Progenitor cell of endocrine pancreas (in vitro differentiated cells): Measurements from ENCODE around the gene AFAP1L1. TPM values are rescaled to one million over a fixed set of nuclear protein-coding genes. Genes with fewer than 3 reads are reported as not detected.

Experiments
- DNase-seq: peaks from one replicate; pipeline ENCODE4 v3.0.0; 2021; ENCODE audit warnings: low spot score; ENCODE audit not compliant: unreplicated experiment
- H3K27ac Mint-ChIP-seq: 2 replicates; pipeline ENCODE4 v1.8.0; 2021; ENCODE audit warnings: mild to moderate bottlenecking, moderate library complexity, mixed read lengths
- H3K27me3 Mint-ChIP-seq: 2 replicates; pipeline ENCODE4 v1.8.0; 2021; ENCODE audit warnings: mixed read lengths
- H3K36me3 Mint-ChIP-seq: 2 replicates; pipeline ENCODE4 v1.8.0; 2022; ENCODE audit warnings: mixed read lengths; ENCODE audit not compliant: insufficient read depth
- H3K4me1 Mint-ChIP-seq: 2 replicates; pipeline ENCODE4 v1.8.0; 2021; ENCODE audit warnings: low read depth, mixed read lengths
- H3K4me3 Mint-ChIP-seq: 2 replicates; pipeline ENCODE4 v1.8.0; 2021; ENCODE audit warnings: low read depth, mild to moderate bottlenecking, moderate library complexity, mixed read lengths
- H3K9me3 Mint-ChIP-seq: 2 replicates; pipeline ENCODE4 v1.8.0; 2021; ENCODE audit warnings: low read depth, mixed read lengths
- total RNA-seq: library from RNA; stranded (reverse); gene quantifications from 2 replicates; pipeline ENCODE4 v1.2.1, GENCODE V29; 2021
- TF ChIP-seq, protein P1 (sequence below): fragments of 200-600 bp; sonication (generic); IDR thresholded peaks from one replicate; pipeline ENCODE4 v1.5.0; 2021; ENCODE audit warnings: antibody characterized with exemption, mild to moderate bottlenecking; ENCODE audit not compliant: unreplicated experiment

Gene AFAP1L1
- total RNA-seq, 1 donor from 2014 or later, result 0.69 TPM

DNA sequence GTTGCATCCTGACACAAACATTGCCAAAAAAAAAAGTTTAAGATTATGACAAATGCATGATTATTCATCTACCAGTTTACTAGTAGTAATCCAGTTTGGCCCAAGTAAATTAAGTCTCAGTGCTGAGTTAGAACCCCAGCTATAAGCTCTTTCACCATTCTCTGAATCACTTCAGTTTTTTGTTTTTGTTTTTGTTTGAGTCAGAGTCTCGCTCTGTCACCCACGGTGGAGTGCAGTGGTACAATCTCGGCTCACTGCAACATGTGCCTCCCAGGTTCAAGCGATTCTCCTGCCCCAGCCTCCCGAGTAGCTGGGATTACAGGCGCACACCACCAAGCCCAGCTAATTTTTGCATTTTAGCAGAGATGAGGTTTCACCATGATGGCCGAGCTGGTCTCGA, 84.7 kb downstream of the AFAP1L1 start:
- Mint-ChIP-seq H3K4me1 (peaks cover 6% of the 10 kb centered on the region), H3K27ac (no peak overlapping the region), H3K9me3 (no peaks in the 10 kb centered on the region)

DNA sequence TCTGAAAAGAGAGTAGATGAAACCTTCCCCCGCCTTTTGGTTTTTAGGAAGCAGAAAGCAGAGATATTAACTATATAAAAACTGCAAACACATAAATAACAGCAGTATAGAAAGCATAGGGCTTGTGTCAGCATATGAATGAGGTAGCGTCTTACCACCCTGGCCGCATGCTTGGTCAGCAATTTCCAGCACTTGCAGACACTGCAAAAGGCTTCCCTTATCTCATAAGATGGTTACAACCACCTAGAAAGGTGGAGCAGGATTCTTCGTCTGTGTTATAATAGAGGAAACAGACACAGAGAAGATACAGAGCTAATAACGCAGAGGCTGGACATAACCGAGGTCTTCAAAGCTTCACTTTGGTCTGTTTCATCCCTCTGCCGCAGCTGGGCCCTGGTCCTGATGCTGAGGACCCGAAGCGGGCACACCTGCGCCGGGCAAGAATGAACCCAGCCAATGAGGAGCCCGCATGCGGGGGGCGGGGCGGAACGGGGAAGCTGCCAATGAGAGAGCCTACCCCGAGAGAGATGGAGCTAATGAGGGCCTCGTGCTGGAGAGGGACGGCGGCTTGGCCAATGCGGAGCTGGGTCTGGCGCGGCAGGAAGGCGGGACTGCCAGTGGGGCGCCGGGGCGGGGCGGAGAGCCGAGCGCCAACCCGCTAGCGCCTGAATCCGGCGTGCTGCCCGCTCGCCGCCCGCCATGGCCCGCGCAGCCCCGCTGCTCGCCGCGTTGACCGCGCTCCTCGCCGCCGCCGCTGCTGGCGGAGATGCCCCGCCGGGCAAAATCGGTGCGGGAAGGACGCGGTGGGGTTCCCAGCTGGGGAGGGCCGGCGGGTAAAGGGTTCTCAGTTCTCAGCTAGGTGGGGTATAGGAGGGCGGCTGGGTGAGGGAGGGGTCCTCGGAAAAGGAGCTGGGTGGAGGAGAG, 86.0 kb downstream of the AFAP1L1 start, which contains the start of gene PCYOX1L:
TSS of gene PCYOX1L (plus strand) at position 677 of the 924 bp plus-strand sequence. CDS start at position 700, 23 bp downstream.
- peaks cover 10% of the 10 kb centered on the region for H3K36me3 Mint-ChIP-seq
- peak; percentile 81 for DNase-seq
- TF ChIP-seq, protein P1, sequence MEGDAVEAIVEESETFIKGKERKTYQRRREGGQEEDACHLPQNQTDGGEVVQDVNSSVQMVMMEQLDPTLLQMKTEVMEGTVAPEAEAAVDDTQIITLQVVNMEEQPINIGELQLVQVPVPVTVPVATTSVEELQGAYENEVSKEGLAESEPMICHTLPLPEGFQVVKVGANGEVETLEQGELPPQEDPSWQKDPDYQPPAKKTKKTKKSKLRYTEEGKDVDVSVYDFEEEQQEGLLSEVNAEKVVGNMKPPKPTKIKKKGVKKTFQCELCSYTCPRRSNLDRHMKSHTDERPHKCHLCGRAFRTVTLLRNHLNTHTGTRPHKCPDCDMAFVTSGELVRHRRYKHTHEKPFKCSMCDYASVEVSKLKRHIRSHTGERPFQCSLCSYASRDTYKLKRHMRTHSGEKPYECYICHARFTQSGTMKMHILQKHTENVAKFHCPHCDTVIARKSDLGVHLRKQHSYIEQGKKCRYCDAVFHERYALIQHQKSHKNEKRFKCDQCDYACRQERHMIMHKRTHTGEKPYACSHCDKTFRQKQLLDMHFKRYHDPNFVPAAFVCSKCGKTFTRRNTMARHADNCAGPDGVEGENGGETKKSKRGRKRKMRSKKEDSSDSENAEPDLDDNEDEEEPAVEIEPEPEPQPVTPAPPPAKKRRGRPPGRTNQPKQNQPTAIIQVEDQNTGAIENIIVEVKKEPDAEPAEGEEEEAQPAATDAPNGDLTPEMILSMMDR, result no peak
- H3K27me3 Mint-ChIP-seq, result peaks cover 10% of the 10 kb centered on the region
- peak within 1 kb of the TSS; percentile 88 for H3K4me3 Mint-ChIP-seq
- no peaks in the 10 kb centered on the region for H3K9me3 Mint-ChIP-seq
- peak within 1 kb of the TSS; percentile 73 for H3K27ac Mint-ChIP-seq
- H3K4me1 Mint-ChIP-seq, result peaks cover 6% of the 10 kb centered on the region

More for the DNA sequence above, 84.7 kb downstream of the AFAP1L1 start:
- Mint-ChIP-seq H3K4me3 (no peak overlapping the region), H3K36me3 (peaks cover 17% of the 10 kb centered on the region), H3K27me3 (peaks cover 10% of the 10 kb centered on the region)
- no peak for DNase-seq
- TF ChIP-seq, protein P1, result no peak

DNA sequence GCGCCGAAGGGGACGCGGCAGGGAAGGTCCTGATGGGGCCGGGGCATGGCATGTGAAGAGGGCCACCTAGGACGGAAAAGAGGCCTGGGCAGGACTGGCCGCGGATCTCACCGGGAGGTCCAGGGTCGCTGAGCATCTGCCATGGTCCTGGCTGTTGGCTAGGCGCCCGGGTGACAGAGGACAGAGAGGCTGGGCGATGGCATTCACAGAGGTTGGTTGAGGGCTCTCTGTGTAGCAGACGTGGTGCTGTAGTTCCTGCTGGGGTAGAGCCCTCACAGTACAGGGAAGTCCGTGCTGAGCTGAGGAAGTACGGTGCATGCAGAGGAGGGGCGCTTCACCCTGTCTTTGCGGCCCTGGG, 86.6 kb downstream of the AFAP1L1 start:
- Mint-ChIP-seq H3K4me3 (peak overlapping the region; percentile 88), H3K36me3 (peaks cover 9% of the 10 kb centered on the region)

DNA sequence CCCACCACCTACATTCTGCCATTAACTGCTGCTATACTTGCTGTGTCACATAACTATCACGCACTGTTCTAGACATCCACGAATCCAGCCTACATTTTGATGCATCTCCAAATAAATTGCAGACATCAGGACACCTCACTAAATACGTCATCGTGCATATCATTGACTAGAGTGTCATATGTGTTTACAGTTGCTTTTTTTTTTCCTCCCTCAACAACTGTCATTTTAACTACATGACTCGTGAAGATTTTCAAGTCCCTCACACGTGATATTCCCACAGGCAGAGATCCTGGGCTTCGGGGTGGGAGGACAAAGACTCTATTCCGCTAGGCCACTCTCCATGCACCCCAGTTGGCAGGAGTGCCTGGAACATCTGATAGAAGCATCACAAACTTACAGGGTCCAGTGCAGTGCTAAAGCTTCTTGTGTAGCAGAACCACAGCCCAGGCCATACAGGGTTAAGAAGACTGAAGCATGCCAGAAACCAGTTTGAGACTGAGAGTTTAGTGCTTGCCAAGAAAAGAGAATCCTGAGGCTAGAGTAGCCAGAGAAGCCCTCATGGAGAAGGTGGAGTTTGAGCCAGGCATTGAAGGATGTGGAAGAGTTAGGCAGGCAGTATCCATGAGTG, 87.3 kb downstream of the AFAP1L1 start:
- Mint-ChIP-seq H3K27me3 (peaks cover 10% of the 10 kb centered on the region), H3K27ac (no peak overlapping the region), H3K4me1 (peaks cover 6% of the 10 kb centered on the region), H3K4me3 (peak overlapping the region; percentile 88), H3K36me3 (peaks cover 6% of the 10 kb centered on the region), H3K9me3 (no peaks in the 10 kb centered on the region)
- DNase-seq, result no peak
- TF ChIP-seq, protein P1, result no peak

More for the DNA sequence above, 86.6 kb downstream of the AFAP1L1 start:
- Mint-ChIP-seq H3K27ac (peak overlapping the region; percentile 73), H3K9me3 (no peaks in the 10 kb centered on the region), H3K4me1 (peaks cover 6% of the 10 kb centered on the region), H3K27me3 (peaks cover 10% of the 10 kb centered on the region)
- TF ChIP-seq, protein P1, result no peak
- DNase-seq, result no peak

DNA sequence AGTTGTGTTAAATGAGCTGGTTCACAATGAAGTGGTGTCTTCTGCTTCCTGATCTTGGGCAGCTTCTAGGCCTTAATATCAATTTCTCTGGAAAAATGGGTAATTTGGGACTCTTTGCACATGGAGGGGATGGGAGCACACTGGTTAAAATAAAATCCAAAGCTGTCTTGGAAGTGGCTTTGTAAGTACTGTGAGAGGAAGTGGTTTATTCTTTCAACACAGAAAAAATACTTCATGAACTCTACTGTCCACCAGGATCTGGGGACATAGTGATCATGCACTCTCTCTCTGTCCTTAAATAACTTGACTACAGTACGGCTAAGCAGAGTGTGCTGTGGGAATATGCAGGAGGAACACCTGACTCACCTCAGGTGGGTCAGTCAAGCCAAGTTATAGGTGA, 88.6 kb downstream of the AFAP1L1 start:
- Mint-ChIP-seq H3K9me3 (no peaks in the 10 kb centered on the region), H3K4me1 (peaks cover 6% of the 10 kb centered on the region), H3K27me3 (peaks cover 10% of the 10 kb centered on the region), H3K27ac (no peak overlapping the region), H3K4me3 (no peak overlapping the region), H3K36me3 (peaks cover 2% of the 10 kb centered on the region)
- TF ChIP-seq, protein P1, result no peak
- DNase-seq, result no peak
